Fibroblast of skin of back (primary cell): ENCODE measurements around the gene TMEM17.

ENCODE experiments used
- DNase-seq: peaks from one replicate; pipeline ENCODE4 v3.0.0-alpha.2; 2013

The TMEM17 gene

DNA sequence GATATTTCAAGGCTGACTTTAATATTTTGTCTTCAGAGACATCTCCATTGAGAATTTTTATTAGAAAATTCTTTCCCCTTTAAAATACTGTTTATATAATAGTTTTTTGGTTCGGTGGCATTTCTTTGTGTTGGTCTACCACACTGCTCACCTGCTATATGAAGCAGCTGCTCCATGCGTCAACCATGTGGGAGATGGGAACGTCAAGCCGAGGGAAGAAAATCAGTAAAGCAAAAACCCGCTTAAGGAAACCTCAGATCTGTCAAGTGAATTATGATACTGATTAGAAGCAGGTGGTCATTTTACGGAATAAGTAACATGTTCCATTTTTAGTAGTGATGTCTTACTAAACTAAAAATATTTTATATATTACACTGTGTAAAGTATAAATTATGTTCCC lies 5.6 kb upstream of the TMEM17 start:
- no peak for DNase-seq

DNA sequence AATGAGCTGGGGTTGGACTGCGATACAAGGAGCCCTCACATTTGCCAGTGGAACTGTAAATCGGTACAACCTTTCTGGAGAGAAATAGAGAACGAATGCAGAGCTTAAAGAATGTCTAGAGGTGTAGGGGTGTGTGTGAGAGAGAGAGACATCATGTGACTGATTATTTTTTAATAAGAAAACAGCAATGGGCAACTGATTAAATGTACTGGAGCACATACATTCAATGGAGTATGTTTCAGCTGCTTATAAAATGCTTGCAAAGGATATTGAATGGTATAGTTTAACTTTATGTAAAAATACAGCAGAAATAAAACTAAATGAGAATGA lies 391 bp upstream of the TMEM17 start:
- no peak for DNase-seq

DNA sequence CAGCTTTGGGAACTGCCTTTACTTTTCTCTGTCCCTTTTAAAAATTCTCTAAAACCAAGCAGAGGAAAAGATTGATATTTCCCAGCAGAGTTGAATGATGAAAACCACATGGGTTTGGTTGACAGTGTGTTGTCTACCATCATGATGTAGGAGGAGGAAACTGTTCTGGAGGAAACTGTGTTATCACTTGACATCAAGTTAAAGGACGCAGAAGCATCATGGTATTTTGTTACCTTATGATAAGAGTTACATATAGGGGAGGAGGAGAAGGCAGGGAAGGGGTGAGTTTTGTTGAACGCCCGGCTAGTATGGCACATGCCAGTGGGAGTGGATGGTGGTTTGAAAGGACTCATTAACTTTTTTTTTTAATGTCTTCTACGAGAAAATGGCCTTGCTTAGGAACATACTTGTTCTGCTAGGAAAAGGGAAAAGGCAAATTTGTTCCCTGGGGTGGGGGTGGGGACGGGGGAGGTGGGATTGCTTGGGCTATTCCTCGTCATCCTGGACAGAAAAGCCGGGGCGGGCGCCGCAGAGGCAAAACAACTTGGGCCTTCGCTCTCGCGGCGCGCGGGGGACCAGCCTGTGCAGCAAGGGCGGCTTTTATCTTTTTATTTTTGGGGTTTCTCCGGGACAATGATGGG lies 766 bp downstream of the TMEM17 start:
- DNase-seq: no peak

DNA sequence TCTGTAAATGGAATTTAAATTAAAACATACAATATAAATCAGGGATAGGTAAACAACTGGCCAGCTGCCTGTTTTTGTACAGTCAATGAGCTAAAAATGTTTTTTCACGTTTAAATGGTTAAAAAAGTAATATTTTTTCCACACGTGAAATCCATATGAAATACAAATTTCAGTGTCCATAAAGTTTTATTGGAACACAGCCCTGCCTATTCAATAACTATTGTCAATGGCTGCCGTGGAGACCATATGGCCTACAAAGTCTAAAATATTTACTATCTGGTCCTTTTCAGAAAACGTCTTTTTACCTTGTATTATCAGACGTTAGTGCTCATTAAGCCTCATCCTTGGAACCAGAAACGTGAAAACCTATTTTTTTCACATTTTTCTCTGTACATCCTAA lies 1.3 kb downstream of the TMEM17 start:
- no peak for DNase-seq

DNA sequence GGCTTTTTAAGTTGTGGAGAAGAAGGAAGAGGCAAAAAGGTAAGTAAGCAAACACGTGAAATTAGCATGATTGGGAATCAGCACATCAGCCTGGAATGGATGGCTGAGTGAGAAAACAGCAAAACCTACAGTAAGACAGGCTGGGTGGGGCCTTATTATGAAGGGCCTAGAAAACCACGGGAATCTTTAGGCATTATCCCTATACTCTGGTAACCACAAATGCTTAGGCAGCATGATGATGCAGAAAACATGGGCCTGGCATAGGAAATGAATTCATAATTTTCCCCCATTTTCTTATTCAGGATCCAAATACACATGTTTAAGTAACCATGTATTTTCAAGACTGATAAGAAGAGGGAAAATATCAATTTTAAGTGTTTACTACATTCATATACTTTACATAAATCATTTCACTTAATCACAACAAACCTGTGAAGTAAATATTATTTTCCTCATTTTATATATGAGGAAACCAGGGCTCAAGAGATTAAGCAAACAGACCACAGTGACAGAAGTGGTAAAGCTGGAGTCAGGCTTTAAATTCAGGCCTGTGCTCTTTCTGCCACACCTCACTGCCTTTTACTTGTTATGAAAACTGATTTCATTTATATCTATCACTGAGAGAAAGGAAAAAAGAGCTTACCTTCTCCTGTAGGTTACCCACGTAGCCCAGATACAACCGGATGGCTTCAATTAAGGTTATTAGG lies 4.0 kb downstream of the TMEM17 start:
- DNase-seq: peak; percentile 83

DNA sequence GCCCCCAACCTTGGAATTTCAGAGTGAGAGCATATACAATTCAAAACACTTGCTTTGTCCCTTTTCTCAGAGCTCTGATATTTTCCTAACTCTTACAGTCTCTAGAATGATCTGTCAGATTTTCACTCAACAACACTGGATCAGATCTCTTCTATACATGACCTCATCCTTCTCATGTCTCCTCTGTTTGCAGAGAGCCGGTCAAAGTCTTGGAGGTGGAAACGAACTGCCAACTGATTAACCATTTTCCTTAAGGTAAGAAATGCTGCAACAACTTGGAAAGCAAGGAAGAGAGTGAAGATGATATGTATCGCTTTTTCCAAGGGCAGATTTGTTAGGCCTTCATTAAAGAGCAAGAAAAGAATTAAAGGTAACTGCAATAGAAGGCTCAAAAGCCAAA lies 4.9 kb downstream of the TMEM17 start:
- DNase-seq: no peak

DNA sequence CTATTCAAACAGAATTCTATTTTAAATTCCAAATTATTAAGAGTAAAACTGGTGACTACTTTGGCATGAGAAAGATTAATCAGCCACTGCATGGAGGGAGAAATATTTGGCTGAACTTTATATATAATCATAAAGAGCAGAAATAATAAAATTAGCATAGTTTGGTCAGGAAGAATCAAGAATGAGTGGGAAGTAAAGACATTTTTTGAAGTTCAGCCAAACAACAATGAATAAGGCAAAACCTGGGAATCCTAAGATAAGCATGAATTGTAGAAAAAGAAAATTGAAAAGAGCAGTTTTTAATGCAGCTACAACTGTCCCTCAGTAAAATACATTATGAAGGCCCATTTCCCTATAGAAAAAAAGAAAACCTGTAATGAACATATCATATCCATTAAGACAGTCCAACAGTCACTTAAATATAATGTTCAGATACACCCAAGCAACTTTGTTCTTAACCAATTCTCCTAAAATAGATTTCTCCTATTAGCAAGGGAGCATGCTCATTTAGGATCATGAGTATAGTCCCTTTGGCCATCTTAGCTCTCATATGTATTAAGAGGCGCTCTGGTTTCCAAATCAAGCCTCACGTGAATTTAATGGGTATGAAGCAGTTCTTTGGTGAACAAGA lies 6.5 kb downstream of the TMEM17 start:
- DNase-seq: peak; percentile 17

DNA sequence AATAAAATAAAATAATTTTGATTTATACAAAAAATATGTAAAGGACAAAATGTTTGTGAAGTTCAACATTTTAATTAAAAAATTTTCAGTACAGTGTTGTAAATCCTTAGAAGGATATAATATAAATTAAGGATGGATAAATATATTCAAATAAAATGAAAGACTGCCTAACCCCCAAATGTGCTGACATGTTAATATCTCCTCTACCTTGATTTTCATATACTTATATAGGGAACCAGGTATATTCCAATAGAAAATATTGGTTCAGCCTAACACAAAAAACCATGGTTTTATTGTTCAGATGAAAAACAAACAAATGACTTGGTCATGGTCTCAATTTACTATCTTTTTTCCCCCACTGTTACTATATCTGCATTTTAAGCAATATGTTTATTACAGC lies 7.3 kb downstream of the TMEM17 start:
- DNase-seq: no peak

DNA sequence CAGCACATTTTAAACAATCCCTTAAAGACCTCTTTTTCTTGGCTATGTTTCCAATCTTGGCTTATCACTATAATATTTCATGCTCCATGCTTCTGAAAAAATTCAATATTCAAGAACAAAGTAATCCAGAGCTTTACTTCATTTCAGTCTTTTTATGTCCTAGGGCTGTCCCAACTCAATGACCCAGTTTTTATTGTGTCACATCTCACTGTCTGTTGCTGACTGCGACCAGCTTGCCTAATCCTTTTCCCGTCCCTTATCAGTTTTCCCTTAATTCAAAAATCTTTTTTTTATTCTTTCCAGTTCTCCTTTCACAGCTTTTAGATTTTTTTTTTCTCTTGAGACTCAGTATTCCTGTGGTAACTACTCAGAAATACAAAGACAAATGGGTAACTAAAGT lies 10.2 kb downstream of the TMEM17 start:
- DNase-seq: no peak

DNA sequence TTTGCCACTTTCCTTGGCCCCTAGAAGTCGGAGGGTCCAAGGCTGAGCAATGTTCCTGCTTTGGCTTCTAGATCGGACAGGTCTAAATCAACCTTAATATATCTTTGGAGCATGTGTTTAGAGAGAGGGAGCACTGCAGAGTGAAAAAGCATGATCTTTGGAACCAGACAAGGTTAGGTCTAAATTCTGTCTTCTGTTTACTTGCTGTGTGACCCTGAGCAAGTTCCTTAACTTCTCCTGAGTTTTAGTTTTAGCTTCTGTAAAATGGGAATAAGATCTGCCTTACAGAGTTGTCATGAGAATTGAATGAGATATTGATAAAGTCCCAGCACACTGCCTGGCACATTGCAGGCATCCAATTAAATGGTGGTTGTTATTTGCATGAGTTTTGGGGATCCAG lies 13.9 kb downstream of the TMEM17 start:
- DNase-seq: no peak

DNA sequence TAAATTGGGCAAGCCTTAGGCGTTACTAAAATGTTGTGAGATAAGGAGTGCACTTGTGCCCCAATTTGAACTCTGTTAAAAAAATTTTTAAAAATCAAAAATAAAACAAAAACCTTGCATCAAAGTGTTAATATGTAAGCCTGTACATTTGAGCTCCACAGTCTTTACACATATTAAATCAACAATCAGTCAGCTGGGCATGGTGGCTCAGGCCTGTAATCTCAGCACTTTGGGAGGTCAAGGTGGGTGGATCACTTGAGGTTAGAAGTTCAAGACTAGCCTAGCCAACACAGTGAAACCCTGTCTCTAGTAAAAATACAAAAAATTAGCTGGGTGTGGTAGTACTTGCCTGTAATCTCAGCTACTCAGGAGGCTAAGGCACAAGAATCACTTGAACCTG lies 16.3 kb downstream of the TMEM17 start:
- DNase-seq: no peak

DNA sequence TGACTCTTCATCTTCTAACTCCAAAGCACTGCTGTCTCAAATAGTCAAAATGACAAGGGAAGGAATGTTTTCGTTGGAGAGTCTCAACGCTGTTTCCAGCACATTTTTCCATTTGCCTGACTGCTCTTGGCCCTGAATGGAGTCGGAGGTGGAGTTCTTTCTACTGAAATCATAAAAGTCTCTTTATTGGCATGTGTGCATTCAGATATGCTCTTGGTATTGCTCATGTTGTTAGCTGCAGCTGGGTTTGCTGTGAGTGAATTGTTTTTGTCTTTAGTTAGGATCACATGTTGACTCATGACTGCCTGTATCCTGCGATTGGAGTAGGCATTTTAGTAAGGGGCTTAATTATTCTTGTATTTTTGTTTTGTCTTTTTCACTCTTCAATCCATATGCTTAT lies 16.8 kb downstream of the TMEM17 start:
- peak; percentile 86 for DNase-seq

DNA sequence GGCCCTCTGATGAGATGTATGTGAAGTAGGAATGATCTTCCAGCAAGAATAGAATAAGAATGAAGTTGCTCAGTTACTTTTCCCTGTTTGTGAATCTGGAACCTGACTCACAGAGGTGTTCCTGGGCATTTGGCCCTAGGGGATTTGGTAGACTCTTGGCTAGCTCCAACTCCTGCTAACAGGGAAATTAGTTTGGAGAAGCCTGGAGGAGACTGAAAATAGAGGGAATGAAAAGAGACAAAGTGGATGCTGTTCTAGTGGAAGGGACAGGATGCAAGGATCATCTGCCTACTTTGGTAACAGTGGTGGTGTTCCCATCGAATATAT lies 19.6 kb downstream of the TMEM17 start:
- DNase-seq: no peak

DNA sequence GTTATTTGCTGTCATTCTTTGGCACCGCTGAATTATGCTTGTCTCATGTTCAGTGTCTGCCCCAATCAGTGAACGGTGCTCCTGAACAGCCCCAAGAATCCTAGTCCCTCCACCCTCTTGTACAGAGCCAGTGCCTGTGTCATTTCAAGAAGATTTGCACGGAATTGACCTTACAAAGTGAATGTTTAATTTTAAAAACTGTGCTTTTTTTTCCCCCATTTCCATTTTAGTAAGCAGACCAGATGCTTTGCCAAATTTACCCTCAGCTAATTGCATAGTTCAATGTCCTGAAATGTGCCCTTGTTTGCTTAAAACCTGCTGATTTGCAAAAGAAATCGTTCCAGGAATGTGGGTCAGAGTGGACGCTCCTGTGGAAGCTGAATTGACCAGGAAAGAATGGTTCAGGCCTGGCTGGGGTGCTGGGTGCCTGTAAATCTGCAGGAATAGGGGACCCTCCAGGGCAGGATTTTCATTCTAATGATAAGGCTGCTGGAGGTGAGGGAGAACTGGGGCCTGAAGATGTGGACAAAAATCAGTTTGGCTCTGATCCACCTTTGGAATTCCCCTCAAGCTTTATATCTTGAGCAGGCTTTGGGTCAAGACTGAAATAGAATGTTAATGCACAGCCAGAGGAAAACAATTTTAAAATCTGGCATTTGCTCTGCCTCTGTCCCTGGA lies 20.1 kb downstream of the TMEM17 start:
- DNase-seq: peak; percentile 34

DNA sequence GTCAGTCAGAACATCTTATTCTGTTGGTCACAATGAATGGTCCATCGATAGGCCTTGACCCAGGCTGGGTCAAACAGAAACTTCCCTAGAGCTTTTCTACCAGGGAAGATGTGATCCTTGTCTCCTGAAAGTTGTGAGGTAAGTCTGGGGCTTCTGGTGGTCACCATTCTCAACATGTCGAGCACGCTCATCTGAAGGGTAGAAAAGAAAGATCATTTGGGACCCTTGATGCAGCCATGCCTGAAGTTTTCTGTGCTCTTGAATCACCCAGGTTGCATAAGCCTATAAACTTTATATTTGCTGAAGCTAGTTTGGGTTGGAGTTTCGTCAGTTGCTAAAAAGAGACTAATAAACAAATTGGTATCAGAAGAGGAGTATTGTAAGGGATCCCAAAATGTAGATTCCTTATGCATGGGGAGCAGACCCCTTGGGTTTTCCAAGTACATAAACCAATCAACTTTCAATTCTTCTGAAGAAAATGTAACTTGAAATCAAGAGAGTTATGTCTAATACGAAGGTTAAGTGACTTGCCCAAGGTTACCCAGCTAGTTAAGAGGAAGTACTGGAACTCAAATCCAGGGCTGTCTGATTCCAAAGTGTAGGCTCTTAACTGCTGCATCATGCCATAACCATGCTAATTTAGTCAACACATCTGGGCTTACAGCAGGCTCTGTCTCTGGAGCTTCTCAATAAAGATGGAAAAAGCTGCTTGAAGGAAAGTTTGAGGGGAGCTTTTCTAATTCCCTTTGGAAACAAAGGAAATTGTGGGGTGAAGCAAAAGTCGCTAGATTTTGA lies 23.2 kb downstream of the TMEM17 start:
- no peak for DNase-seq

DNA sequence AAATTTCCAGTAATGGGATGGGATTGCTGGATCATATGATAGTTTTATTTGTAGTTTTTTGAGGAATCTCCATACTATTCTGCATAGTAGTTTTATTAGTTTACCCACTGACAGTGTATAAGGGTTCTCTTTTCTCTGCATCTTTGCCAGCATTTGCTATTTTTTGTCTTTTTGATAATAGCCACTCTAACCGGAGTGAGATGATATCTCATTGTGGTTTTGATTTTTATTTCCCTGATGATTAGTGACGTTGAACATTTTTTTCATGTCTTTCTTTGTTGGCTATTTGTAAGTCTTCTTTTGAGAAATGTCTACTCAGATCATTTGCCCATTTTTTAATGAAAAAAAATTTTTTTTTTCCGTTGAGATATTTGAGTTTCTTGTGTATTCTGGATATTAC lies 26.1 kb downstream of the TMEM17 start:
- DNase-seq: no peak

DNA sequence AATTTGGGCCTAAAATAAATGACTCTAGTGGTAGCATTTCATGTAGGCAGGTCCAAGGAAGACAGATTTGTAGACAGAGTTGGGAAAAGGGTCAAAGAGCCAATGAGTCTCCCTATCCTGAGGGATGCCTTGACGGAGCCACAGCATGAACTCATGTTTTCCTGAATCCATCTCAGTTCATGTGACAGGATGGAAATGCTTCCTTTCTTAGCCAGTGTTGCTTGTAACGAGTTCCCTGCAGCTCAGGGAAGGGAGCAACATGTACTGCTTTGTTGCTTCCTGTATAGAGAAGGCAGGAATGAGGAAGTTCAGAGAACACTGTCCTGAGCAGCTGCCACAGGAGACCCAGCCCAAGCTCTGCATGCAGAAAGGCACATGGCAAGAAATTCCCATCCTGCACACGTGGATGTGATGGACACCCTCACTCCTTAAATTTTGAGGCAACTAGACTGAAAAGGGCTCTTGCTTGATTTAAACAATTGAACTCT lies 27.9 kb downstream of the TMEM17 start:
- DNase-seq: no peak

DNA sequence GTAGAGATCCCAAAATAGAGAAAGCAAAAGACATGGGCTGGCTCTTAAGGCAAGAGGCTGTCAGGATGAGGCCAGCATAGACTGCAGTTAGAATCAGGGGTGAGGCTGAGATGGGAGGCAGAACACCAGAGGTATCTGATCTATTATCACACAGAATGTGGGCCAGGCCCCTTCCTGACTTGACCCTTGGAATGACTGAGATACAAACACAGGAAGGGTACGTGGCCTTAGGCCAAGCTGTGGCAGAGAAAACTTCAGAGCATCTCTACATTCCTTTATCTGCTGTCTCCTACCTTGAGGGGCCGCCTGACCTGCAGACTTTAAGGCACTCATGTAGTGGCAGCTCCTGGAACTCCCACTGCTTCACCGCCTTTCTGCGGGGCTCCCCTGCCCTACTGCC lies 28.4 kb downstream of the TMEM17 start:
- DNase-seq: no peak

DNA sequence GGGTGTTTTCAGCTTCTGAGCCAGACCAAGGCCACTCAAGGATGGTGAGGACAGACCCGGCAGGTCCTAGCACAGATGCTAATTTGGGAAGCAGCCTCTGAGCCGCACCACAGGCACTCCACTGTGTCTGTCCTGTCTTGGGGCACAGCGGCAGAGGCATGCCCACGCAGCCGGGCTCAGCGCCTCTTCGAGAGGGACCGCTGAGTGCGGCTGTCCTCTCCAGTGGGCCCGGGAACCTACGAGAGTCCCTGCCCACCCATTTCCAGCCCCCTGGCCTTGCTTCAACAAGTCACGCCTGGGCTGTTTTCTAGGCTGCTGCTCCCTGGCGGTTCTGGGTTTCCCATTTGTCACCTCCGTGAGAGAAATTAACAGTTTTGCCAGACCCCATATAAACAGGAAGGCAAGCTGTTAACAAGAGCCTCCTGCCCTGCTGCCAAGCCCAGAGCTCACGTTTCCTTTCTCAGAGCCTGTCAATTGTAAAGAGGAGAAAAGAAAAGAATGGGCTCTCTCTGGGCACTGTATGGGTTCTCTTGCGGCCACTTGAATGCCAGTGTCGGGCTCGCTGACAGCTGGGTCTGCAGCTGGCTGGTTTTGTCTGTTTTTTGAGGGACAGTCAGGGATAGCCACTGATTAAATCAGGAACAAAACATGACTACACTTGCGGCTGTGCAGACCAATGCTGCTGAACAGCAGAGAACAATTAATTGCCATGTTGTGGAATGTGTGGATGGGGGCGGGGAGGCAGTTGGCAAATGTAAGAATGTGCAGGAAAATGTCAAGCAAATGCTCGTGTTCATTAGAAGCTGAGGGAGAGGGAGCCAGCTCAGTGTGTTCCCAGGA lies 30.6 kb downstream of the TMEM17 start:
- peak; percentile 54 for DNase-seq

DNA sequence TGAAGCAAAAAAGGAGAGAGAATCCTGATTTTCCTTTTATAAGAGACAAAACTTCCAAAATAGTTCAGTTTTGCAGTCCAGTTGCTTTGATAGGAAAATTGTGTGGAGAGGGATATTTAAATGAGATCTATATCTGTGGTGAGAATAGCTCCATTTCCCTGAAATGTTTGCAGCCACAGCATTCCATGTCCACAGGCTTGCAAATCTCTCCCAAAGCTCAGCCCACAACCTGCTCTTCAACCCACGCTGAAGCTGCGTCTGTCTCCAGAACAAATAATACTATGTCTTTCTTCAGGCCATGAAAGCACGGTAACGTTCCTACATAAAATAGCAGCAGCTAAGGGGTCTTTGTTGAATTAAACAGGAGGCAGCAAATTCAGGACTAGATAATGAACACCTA lies 31.8 kb downstream of the TMEM17 start:
- DNase-seq: no peak

DNA sequence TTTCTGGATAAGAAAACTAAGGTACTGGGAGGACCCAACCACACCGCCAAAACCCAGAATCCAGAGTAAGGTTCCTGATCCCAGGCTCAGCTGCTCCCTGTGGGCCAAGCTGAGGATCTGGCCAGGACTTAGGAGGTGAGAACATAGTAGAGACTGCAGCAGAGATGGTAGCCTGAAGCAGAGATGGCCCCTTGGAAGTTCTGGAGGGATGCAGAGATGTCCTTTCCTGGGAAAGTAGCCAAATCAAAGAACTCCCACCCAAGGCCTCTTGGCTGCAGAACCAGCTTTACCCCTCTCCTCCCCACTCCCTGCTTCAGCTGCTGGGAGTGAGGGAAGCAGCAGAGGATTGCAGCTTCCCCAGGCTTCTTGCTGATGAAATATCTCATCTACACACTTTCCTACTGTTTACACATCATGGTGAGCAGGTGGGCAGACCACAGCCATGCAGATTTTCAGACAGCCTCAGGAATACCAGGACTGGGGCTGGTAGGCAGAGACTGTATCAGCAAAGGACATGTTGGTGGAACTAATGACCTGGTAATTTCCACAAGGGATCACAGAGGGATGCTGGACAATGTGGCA lies 32.7 kb downstream of the TMEM17 start:
- DNase-seq: no peak

DNA sequence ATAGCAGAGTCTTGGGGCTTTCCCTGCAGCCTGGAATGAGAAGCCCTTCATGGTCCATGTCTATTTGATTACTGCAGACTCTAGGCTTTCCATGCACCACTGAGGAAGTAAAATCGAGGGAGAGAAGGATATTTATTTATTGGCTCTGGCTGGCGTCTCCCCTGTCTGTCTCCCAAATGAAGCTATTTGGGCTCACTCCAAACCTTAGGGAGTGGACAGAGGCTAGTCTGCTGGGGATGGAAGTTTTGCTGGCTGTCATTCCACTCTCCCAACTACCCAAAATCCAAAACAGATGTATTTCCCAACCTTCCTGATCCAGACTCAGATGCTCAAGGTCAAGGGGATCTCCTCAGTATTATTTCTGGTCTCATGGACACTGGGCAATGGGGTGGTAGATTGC lies 33.7 kb downstream of the TMEM17 start:
- no peak for DNase-seq
